Islet of Langerhans (tissue), 1 donor: Measurements from ENCODE around the gene ATP9A.
"Not testable (repeated sequence)": the region's sequence is repeated elsewhere in the genome, so short reads cannot be mapped to it uniquely, and the experiment has no call there.

Experiments
- FAIRE-seq: peaks from one replicate; lab custom pipeline; 2011; peaks lifted over from hg19 to GRCh38; lab: Jason Lieb, UNC

ATP9A gene

DNA sequence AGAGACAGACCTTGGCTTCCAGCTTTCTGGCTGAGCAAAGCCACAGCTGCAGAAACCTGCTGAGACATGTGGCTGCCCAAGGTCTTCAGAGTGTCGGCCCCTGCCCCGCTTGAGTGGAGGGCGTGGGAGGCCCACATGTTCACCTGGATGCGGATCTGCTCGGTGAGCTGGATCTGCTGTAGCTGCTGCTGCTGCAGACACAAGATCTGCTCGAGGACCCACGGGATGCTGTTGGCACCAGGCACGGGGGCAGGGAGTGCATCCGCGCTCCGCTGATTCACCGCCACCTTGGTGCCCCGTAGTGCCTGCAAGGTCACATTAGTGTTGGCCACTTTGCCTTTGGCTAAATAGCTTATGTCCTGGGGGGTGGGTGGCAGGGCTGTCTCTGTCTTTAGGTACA, 23.4 kb upstream of the ATP9A start:
- FAIRE-seq, result no peak

DNA sequence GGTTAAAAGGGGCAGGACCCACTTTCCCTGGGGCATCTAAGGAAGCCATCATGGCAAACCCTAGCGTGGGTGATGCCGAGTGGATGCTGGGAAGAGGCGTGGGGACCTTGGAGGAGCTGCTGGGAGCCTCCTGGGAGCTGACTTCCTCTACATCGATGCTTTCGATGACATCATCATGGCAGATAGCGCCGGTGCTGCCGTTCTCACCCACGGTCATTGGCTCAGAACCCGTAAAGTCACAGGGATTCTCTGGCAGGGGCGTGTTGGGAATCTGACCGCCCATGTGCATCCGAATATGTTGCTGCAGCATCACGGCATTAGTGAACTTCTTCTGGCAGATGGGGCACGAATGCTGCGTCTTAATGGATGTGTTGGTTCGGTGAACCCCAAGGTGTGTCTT, 22.1 kb upstream of the ATP9A start:
- no peak for FAIRE-seq

DNA sequence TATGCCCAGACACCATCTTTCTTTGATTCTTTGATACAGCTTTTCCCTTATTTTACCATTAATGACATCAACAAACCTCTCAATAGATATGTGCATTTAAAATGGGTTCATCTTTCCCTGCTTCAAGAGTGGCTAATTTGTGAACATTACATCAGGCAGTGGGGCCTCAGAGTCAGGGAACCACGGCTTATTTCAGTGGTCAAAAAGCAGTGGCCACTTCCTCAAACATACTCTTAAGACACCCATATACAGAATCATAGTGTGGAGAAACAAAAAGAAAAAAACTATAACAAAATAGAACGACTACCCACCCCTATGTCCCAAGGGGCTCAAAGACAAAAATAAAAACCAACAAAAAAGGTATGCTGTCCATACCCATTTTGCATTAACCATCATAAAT, 21.2 kb upstream of the ATP9A start:
- FAIRE-seq, result no peak

DNA sequence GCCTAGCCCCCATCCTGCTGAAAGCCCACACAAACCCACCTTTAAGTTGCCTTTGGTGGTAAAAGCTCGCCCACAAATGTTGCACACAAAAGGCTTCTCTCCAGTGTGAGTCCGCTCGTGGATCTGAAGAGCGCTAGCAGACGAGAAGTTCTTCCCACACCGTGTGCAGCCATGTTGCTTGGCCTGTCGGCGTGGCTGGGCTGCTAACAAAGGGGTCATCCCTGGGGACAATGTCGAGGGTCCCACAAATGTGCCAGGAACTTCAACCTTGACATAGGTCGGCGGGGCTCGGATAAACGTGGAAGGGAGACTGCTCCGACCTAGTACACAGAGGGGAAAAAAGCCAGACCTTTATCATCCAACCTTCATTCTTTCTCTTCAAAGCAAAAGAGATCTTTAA, 20.6 kb upstream of the ATP9A start:
- FAIRE-seq, result no peak

DNA sequence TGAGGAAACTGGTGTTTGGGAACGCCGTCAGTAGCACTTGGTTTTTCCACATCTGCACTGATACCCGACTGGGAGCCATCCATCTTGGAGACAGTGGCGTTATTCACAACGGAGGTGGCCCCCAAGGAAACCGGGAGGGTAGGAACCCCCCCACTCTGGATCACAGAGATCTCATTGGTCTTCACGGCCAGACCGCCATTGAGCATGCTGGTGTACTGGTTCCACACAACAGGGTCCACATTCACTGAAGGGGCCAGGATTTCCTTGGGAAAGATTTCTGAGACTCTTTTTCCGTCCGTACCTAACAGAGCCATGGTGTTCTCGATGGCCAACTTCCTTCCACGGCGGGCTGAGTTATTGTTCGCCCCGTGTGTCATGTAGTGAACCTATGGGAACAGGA, 16.1 kb upstream of the ATP9A start:
- no peak for FAIRE-seq

DNA sequence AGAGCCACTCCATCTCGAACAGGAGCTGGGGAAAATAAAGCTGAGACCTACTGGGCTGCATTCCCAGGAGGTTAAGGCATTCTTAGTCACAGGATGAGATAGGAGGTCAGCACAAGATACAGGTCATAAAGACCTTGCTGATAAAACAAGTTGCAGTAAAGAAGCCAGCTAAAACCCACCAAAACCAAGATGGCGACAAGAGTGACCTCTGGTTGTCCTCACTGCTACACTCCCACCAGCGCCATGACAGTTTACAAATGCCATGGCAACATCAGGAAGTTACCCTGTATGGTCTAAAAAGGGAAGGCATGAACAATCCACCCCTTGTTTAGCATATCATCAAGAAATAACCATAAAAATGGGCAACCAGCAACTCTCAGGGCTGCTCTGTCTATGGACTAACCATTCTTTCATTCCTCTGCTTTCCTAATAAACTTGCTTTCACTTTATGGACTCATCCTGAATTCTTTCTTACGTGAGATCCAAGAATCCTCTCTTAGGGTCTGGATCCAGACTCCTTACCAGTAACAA, 10.1 kb upstream of the ATP9A start:
- not testable (repeated sequence) for FAIRE-seq

DNA sequence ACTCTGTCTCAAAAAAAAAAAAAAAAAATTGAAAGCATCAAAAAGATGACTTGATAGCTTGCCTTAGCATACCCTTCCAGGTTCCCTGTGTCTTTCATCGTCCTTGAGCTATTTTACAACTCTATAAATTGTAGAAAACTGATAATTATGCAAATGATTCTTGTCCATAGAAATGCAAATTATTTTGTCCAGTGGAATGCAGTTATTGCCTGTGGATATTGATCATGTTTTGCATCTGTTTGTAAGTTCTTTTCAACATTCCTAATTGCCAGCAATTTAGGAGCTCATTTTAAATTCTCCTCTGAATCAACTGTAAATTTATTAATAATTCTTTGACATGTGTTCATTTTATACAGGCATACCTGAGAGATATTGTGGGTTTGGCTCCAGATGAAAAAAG, 7.1 kb upstream of the ATP9A start:
- no peak for FAIRE-seq

DNA sequence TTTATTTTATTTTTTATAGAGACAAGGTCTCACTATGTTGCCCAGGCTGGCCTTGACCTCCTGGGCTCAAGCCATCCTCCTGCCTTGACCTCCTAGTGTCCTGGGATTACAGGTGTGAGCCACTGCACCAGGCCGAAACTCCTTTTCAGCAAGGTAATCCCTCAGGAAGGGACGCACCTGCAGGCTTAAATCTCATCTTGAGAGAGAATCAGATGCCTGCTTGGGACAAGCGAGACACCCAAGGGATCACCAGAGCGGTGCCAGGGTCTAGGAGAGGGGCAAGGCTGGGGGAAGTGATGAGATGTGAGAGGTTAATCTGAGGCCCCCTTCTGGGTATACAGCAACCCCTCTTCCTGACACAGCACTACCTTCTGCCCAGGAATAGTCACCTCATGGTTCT, 4.0 kb upstream of the ATP9A start:
- no peak for FAIRE-seq

DNA sequence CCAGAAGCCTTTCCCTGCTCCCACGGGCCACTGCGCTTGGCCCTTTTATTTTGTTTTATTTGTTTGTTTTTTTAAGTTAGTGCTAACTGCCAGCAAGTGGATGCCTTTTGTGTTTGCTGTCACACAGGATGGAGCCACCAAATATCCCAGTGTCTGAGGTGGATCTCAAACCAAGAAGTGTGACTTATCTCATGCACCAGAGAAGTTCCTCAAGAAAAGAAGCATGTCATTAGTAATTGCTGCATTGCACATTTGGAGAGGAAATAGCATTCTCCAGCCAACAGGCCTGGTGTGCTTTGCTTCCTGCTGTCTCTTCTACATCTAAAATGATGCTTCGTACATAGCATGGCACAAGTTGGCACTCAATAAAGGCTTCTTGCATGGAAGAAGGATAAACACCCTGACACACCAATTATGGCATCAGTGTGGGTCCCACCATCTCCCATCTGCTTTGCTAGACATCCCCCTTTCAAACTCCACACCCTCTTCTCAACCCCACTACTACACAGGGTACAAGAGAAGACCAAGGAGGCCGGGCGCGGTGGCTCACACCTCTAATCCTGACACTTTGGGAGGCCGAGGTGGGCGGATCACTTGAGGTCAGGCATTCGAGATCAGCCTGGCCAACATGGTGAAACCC, 1.9 kb upstream of the ATP9A start:
- no peak for FAIRE-seq

DNA sequence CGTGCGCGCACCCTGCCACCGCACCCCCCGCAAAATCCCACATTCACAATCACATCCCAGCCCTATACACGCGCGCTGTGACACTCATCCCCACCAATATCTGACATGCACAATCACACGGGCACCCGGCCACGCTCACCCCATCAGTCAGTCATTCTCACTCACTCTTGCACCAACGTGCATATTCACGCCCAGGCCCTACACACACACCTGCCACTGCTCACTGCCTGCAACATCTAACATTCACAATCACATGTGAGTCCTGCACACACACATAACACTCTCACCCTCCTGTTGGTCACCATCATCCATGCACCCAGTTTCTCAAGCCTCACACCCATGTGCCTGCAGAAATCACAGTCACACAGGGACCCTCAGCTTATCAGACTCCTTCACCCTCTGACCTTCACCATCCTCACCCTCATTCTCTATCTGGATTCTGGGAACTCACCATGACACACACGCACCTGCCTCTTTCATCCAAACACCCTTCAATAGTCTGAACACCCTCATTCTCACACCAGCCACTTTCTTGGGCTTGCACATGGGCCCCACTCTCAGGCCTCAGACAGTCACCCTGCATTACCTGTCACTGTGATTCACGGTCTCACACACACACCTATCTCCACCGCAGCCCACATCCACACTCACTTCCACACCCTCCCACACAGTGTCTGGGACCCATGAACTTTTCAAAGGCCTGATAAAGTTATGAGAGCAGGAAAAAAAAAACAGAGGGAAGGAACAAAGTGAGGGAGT, 748 bp upstream of the ATP9A start:
- no peak for FAIRE-seq

DNA sequence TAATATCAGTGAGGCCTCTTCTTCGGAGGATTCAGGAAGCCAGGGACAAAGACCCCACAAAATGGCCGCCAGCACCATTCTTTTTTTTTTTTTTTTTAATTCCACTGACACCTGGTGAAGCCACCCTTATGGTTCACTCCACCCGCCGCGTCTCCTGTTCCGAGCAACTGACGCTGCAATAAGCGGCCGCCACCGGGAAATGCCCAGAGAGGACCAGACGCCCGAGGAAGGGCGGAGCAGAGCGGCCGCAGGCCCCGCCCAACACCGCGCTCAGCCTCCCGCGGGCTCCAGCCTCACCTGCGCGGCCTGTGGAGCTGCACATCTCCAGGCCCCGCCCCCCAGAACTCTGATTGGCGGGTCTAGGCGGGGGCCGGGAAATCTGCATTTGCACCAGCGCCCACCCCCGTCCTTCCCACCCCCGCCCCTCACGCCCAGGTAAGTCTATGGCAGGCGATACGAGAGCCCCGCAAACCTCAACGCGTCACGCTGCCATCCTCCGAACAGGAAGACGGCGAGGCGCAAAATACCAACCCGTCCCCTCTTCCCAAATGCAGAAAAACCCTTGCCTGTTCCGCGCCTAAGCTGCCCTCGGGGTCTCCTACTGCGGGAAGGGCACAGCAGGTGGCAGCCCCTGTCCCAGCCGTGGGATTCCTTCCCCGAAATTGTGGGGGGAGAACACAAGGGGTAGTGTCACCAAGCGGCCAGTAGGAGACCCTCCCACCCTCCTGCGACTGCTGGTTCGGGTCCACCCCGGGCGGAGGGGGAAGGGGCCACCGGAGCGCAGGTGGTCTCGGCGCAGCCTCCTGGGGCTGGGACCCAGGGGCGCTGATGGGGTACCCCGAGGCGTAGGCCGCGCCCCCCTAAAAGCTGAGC, 960 bp downstream of the ATP9A start:
- no peak for FAIRE-seq

DNA sequence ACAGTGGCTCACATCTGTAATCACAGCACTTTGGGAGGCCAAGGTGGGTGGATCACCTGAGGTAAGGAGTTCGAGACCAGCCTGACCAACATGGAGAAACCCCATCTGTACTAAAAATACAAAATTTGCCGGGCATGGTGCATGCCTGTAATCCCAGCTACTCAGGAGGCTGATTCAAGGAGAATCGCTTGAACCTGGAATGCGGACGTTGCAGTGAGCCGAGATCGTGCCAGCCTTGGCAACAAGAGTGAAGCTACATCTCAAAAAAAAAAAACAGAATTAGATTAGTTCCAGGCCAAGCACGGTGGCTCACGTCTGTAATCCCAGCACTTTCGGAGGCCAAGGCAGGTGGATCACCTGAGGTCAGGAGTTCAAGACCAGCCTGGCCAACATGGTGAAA, 2.8 kb downstream of the ATP9A start:
- FAIRE-seq, result not testable (repeated sequence)

DNA sequence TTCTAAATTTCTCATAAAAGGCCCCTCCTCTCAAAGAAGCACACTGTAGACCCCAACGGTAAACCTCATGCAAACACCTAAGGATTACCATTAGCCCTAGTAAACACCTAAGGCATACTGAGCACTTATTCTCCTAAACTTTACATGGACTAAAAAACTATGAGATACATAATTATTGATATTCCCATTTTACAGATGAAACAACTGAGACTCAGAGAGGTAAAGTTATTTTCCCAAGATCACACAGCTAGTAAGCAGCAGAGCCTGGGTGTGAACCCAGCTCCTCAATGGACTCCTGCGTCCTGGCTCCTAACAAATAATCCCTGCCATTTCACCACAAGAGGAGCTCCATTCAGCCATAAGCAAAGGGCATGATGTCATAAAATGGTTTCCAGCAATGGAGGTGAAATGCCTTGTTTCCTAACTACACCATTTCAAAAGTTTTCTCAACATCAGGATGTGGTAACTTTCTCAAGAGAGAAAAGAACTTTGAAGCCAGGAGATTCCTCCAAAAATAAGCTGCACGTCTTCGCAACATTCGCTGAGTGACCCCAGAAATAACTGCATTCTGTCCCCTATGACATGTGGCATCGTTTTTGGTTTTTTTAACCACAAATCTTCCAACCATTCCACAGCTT, 4.1 kb downstream of the ATP9A start:
- FAIRE-seq, result no peak

DNA sequence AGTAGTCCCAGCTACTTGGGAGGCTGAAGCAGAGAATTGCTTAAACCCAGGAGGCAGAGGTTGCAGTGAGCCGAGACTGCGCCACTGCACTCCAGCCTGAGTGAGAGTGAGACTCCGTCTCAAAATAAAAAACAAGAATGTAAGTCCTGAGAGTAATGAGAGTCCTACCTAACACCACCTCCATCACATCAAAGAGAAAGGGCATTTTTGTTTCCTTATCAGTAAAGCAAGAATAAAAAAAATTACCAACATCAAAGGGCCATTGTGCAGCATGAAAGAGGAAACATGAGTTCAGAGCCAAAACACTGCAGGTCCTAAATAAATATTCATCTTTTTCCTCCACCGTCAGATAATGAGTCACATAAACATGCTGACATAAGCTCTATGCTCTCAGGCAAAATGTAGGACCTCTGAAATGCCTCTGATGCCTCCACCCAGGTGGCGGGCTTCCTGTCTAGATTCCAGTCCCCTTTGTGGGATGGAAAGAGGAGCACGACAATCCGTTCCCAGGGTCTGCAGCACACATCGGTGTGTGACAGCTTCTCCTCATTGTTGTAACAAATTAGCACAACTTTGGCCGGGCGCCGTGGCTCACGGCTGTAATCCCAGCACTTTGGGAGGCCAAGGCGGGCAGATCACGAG, 7.2 kb downstream of the ATP9A start:
- FAIRE-seq, result no peak

DNA sequence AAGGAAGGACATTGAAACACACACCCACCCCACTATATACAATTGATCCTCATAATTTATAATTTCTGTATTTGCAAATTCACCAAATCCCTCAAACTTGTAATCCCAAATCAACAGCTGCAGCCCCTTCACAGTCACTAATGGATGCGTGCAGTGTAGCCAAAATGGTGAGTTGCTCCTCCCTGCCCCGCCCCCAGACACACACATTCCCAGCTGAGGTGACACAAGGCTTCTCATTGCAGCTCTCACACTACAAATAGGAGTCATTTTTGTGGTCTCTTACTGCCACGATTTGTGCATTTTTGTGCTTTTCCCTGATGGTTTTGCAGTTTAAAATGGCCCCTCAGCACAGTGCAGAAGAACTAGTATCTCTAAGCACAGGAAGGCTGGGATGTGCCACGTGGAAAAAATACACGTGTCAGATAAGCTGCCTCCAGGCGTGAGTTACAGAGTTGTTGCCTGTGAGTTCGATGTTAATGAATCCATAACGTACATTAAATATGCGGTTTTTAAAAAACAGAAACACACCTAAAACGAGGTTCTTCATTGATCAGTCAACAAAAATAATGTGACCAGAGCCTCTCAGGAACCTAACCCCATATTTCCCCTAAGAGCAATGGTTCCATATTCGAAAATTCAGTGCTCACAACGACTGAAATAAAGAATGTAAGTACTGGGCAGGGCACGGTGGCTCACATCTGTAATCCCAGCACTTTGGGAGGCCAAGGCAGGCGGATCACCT, 8.2 kb downstream of the ATP9A start:
- no peak for FAIRE-seq

DNA sequence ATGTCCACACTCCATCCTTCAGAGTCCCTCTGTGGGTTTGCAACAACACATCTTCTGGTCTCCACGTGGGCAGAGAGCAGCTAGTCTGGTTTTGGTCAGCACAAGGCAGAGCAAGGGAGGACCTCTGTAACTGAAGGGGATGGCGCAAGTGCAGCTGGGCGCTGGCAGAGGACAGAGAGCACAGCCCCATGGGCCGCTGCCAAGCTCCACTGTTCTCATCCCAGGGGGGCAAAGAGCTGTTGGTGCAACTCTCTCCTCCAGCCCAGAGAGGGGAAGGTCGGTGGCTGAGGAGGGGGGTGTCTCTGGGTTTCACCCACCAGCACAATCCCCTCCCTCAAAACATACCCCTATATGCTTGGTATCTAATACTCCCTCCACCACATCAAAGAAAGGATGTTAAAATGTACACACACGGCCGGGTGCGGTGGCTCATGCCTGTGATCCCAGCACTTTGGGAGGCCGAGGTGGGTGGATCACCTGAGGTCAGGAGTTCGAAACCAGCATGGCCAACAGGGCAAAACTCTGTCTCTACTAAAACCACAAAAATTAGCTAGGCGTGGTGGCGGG, 9.1 kb downstream of the ATP9A start:
- FAIRE-seq, result no peak

DNA sequence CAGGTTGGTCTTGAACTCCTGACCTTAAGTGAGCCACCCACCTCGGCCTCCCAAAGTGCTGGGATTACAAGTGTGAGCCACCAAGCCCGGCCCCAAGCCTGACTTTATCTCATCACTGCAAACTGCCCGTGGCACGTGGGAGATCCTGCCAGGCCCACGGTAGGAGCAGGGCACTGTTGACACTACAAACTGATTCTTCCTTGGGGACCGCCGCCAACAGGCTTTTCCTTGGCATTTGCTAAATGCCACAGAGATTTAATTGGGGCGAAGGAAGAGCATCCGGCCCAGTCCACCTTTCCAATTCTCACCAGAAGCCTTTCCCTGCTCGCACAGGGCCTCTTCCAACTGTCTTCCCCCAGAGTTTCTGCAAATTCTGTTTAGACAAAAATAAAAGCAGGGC, 11.0 kb downstream of the ATP9A start:
- FAIRE-seq, result no peak

DNA sequence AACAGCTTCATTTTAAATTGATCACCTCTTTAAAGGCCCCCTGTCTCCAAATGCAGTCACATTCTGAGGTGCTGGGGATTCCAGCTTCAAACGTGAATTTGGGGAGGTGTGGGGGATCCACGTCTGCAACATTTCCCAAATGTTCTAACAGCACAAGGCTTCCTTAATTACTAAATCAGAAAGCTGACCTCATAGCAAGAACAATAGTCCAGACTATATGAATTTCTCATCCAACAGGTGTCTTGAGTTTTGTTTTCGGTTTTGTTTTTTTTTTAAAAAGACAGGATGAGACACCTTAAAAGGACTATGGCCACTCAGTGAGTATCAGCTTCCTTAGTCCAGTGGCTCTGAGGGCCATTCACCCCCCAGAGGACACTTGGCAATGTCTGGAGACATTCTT, 11.5 kb downstream of the ATP9A start:
- FAIRE-seq, result no peak

DNA sequence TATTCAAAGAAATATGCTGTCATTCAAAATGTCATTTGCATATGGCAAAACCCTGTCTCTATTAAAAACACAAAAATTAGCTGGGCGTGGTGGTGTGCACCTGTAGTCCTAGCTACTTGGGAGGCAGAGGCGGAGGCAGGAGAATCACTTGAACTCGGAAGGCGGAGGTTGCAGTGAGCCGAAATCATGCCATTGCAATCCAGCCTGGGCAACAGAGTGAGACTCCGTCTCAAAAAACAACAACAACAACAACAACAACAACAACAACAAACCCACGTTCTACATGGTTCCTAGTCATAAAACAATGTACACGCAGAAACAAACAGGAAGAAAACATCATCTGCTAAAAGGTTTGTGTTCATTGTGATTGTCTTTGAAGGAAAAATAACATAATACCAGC, 15.0 kb downstream of the ATP9A start:
- FAIRE-seq, result not testable (repeated sequence)

DNA sequence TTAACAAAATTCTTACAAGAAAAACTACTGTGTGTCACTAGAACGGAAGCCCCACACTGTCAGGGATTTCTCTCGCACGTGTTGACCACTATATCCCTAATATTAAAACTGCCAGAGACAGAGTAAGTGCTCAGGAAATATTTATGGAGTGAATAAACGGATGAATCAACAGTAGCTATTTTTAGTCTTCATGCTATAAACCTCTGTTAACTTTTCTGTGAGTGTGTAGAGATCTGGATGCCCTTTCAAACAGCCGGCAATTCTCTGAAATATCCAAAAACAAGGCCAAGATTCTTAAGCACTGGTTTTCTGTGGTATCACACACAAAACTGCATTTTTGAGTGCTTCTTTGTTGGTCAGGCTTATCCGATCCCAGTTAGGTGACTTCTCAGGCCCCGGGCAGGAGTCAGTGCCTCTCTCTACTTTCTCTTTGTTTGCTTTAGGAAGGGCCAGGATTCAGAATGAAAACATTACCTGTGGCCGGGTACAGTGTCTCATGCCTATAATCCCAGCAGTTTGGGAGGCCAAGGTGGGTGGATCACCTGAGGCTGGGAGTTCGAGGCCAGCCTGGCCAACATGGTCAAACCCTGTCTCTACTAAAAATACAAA, 15.7 kb downstream of the ATP9A start:
- no peak for FAIRE-seq
